Common myeloid progenitor, CD34-positive (primary cell): ENCODE results near the gene URI1.

Experiments
- CTCF ChIA-PET: fragments of 350-600 bp; sonication (Branson Sonifier 250); formaldehyde crosslinking; loops from one replicate; lab custom pipeline; 2021; ENCODE audit warnings: antibody characterized with exemption; lab: Charles Lee
- POLR2A ChIA-PET: fragments of 350-600 bp; sonication (Branson Sonifier 250); formaldehyde crosslinking; loops from one replicate; lab custom pipeline; 2021; ENCODE audit warnings: antibody characterized with exemption; lab: Charles Lee
- DNase-seq, 3 donors: peaks; one replicate each; pipeline versions ENCODE4 v3.0.0 to v3.0.0-alpha.2; 2013
- H3K27ac ChIP-seq, 2 experiments: 1 replicate in 1 of 2; 2 replicates in 1 of 2; pipeline ENCODE4 v1.7.0; 2013; ENCODE audit warnings: inconsistent platforms in 2 of 2, low read length in 2 of 2, mild to moderate bottlenecking in 2 of 2, low read depth in 1 of 2, moderate library complexity in 1 of 2; ENCODE audit not compliant: severe bottlenecking in 2 of 2, insufficient read depth in 1 of 2, poor library complexity in 1 of 2
- H3K27me3 ChIP-seq, 5 experiments: replicated peaks in 2 of 5; 1 replicate in 3 of 5; 2 replicates in 2 of 5; pipeline versions ENCODE4 v1.6.1 to v1.7.0; 2013; ENCODE audit warnings: low read length in 4 of 5, mild to moderate bottlenecking in 2 of 5, moderate library complexity in 2 of 5, inconsistent platforms in 1 of 5; ENCODE audit not compliant: insufficient read depth in 5 of 5, control insufficient read depth in 4 of 5
- H3K36me3 ChIP-seq, 4 experiments: 1 replicate in 2 of 4; 2 replicates in 2 of 4; pipeline versions ENCODE4 v1.6.1 to v1.7.0; 2013; ENCODE audit warnings: low read length in 3 of 4, control low read depth in 1 of 4, mild to moderate bottlenecking in 1 of 4; ENCODE audit not compliant: control insufficient read depth in 4 of 4, insufficient read depth in 4 of 4
- H3K4me1 ChIP-seq, 4 experiments: 1 replicate in 3 of 4; 2 replicates in 1 of 4; pipeline versions ENCODE4 v1.6.1 to v1.7.1; 2013; ENCODE audit warnings: low read length in 3 of 4, mild to moderate bottlenecking in 3 of 4, control low read depth in 1 of 4, inconsistent platforms in 1 of 4, moderate library complexity in 1 of 4; ENCODE audit not compliant: control insufficient read depth in 4 of 4, insufficient read depth in 4 of 4; ENCODE audit errors: control extremely low read depth in 1 of 4
- H3K4me3 ChIP-seq, 7 experiments: 1 replicate in 4 of 7; 2 replicates in 3 of 7; pipeline versions ENCODE4 v1.5.1 to v1.7.0; 2013; ENCODE audit warnings: mild to moderate bottlenecking in 7 of 7, low read length in 6 of 7, moderate library complexity in 6 of 7, inconsistent platforms in 2 of 7, low read depth in 2 of 7, control low read depth in 1 of 7; ENCODE audit not compliant: insufficient read depth in 4 of 7, control insufficient read depth in 1 of 7; ENCODE audit errors: extremely low read depth in 1 of 7
- H3K9me3 ChIP-seq, 5 experiments: 1 replicate in 4 of 5; 2 replicates in 1 of 5; pipeline versions ENCODE4 v1.6.1 to v1.7.1; 2013; ENCODE audit warnings: low read length in 4 of 5, mild to moderate bottlenecking in 2 of 5, inconsistent platforms in 1 of 5, low read depth in 1 of 5, moderate library complexity in 1 of 5; ENCODE audit not compliant: control insufficient read depth in 4 of 5, insufficient read depth in 2 of 5; ENCODE audit errors: control extremely low read depth in 1 of 5
- WGBS: methylation state at CpG from one replicate; pipeline ENCODE4 v1.1.5; 2013; ENCODE audit not compliant: insufficient coverage; 5-methylcytosine and 5-hydroxymethylcytosine counted together

Gene URI1

GRCh38 chr19:30022659-30023058 is 80.6 kb downstream of the URI1 start:
- H3K4me1 ChIP-seq = no peaks in the 10 kb centered on the region
- no peak overlapping the region for H3K27ac ChIP-seq
- no peak for DNase-seq
- no peaks in the 10 kb centered on the region for H3K27me3 ChIP-seq
- H3K4me3 ChIP-seq = no peak overlapping the region
- H3K9me3 ChIP-seq = peaks cover 0 to 6% (median 0%) of the 10 kb centered on the region in 5 experiments
- ChIA-PET POLR2A (no interaction called here), CTCF (no interaction called here)
- WGBS = 80% methylated on average over 1 of the region's 1 CpG
- peaks cover 4 to 20% (median 9%) of the 10 kb centered on the region in 4 experiments for H3K36me3 ChIP-seq

GRCh38 chr19:30023330-30023729 is 81.3 kb downstream of the URI1 start:
- Histone ChIP-seq H3K9me3 (peaks cover 0 to 6% (median 0%) of the 10 kb centered on the region in 5 experiments), H3K27ac (no peak overlapping the region), H3K4me3 (no peak overlapping the region), H3K27me3 (no peaks in the 10 kb centered on the region), H3K36me3 (peaks cover 3 to 16% (median 9%) of the 10 kb centered on the region in 4 experiments), H3K4me1 (no peaks in the 10 kb centered on the region)
- peak in 2 of 3 donors; percentile 18 to 28 for DNase-seq
- CTCF ChIA-PET = no interaction called here
- POLR2A ChIA-PET = no interaction called here

GRCh38 chr19:30024091-30024490 is 82.1 kb downstream of the URI1 start:
- Histone ChIP-seq H3K4me3 (no peak overlapping the region), H3K36me3 (peaks cover 0 to 14% (median 6%) of the 10 kb centered on the region in 4 experiments), H3K27ac (no peak overlapping the region), H3K4me1 (no peaks in the 10 kb centered on the region), H3K9me3 (peaks cover 0 to 10% (median 0%) of the 10 kb centered on the region in 5 experiments), H3K27me3 (no peaks in the 10 kb centered on the region)
- DNase-seq = peak in 1 of 3 donors; percentile 10
- CTCF ChIA-PET = no interaction called here
- POLR2A ChIA-PET = no interaction called here

- Histone ChIP-seq H3K4me3 (no peak overlapping the region), H3K4me1 (no peaks in the 10 kb centered on the region), H3K36me3 (peaks cover 7 to 37% (median 22%) of the 10 kb centered on the region in 4 experiments), H3K9me3 (peaks cover 0 to 24% (median 0%) of the 10 kb centered on the region in 5 experiments), H3K27ac (no peak overlapping the region), H3K27me3 (no peaks in the 10 kb centered on the region)
- ChIA-PET CTCF (no interaction called here), POLR2A (no interaction called here)
- WGBS = no CpG with 5 or more reads among the region's 1 CpG
- DNase-seq = no peak
Measured at GRCh38 chr19:30026933-30027332, 84.9 kb downstream of the URI1 start.

GRCh38 chr19:30028118-30028991 is 86.3 kb downstream of the URI1 start:
- Histone ChIP-seq H3K36me3 (peaks cover 7 to 42% (median 24%) of the 10 kb centered on the region in 4 experiments), H3K27me3 (no peaks in the 10 kb centered on the region), H3K27ac (no peak overlapping the region), H3K4me3 (no peak overlapping the region), H3K4me1 (no peaks in the 10 kb centered on the region), H3K9me3 (peaks cover 0 to 29% (median 0%) of the 10 kb centered on the region in 5 experiments)
- POLR2A ChIA-PET = interaction anchor here (0.5 kb wide), 1 partner anchor 398 kb away, joined by 3 read pairs; no protein-coding TSS in a partner anchor
- 60% methylated on average over 1 of the region's 2 CpGs for WGBS
- CTCF ChIA-PET = no interaction called here
- peak in 1 of 3 donors; percentile 29 for DNase-seq

- Histone ChIP-seq H3K27me3 (no peaks in the 10 kb centered on the region), H3K9me3 (peaks cover 0 to 30% (median 0%) of the 10 kb centered on the region in 5 experiments), H3K4me1 (no peaks in the 10 kb centered on the region), H3K4me3 (no peak overlapping the region), H3K36me3 (peaks cover 9 to 45% (median 23%) of the 10 kb centered on the region in 4 experiments), H3K27ac (no peak overlapping the region)
- CTCF ChIA-PET = interaction anchor here (1.3 kb wide), 1 partner anchor 22 kb away, joined by 3 read pairs; no protein-coding TSS in a partner anchor
- WGBS = no CpG with 5 or more reads among the region's 1 CpG
- DNase-seq = no peak
- POLR2A ChIA-PET = interaction anchor here (0.7 kb wide), 1 partner anchor 113 kb away, joined by 3 read pairs; no protein-coding TSS in a partner anchor
Measured at GRCh38 chr19:30028992-30029343, 86.9 kb downstream of the URI1 start.
